Lung (tissue), 12 donors: ENCODE results near the gene ZNF281. TPM values are rescaled to one million over a fixed set of nuclear protein-coding genes. Genes with fewer than 3 reads are reported as not detected.

ENCODE experiments used
- ATAC-seq: fragments of 200-7000 bp; cut with Tn5 transposase; one replicate; pipeline ENCODE4 v1.9.1; 2020; ENCODE audit warnings: moderate number of reproducible peaks; ENCODE audit not compliant: insufficient read depth, low FRiP score
- DNase-seq, 3 donors: peaks; one replicate each; pipeline ENCODE4 v3.0.0-alpha.2; 2013 to 2017
- H3K27ac ChIP-seq, 2 donors: one replicate each; pipeline ENCODE4 v1.5.1; 2013; ENCODE audit warnings: mild to moderate bottlenecking in 2 of 2, moderate library complexity in 2 of 2, control low read depth in 1 of 2, inconsistent platforms in 1 of 2, low read depth in 1 of 2, low read length in 1 of 2
- H3K27me3 ChIP-seq, 3 donors: one replicate each; pipeline ENCODE4 v1.5.1; 2013; ENCODE audit warnings: low read length in 2 of 3; ENCODE audit not compliant: control insufficient read depth in 3 of 3, insufficient read depth in 3 of 3
- H3K36me3 ChIP-seq, 4 donors: one replicate each; pipeline ENCODE4 v1.5.1; 2013; ENCODE audit warnings: low read length in 4 of 4, mild to moderate bottlenecking in 1 of 4, moderate library complexity in 1 of 4; ENCODE audit not compliant: control insufficient read depth in 4 of 4, insufficient read depth in 4 of 4
- H3K4me1 ChIP-seq, 5 donors: one replicate each; pipeline ENCODE4 v1.5.1; 2013; ENCODE audit warnings: low read length in 5 of 5, mild to moderate bottlenecking in 2 of 5, moderate library complexity in 1 of 5; ENCODE audit not compliant: control insufficient read depth in 5 of 5, insufficient read depth in 5 of 5
- H3K4me3 ChIP-seq: one replicate; pipeline ENCODE4 v1.5.1; 2013; ENCODE audit warnings: mild to moderate bottlenecking, control low read depth, moderate library complexity
- H3K9ac ChIP-seq, 2 donors: one replicate each; pipeline ENCODE4 v1.5.1; 2013; ENCODE audit warnings: low read length in 2 of 2, control low read depth in 1 of 2; ENCODE audit not compliant: insufficient read depth in 1 of 2
- H3K9me3 ChIP-seq, 4 donors: one replicate each; pipeline ENCODE4 v1.5.1; 2013; ENCODE audit warnings: low read length in 3 of 4, mild to moderate bottlenecking in 1 of 4, moderate library complexity in 1 of 4; ENCODE audit not compliant: control insufficient read depth in 4 of 4, insufficient read depth in 3 of 4
- WGBS, 2 donors: extraction: QIAGEN DNeasy Blood & Tissue Kit; methylation state at CpG; one replicate each; pipeline ENCODE4 v1.1.7; 2013; 5-methylcytosine and 5-hydroxymethylcytosine counted together
- polyA plus RNA-seq, 2 donors: library from polyadenylated mRNA; stranded (reverse); fragments of 200-250 nt; gene quantifications; one replicate each; pipeline ENCODE4 v1.2.1, GENCODE V29; 2013
- total RNA-seq, 2 donors: library from RNA; depleted of rRNA in 1 of 2; stranded (reverse); fragments of >200 nt in 1 of 2; gene quantifications; one replicate each; pipeline ENCODE4 v1.2.1, GENCODE V29; 2014 to 2021
- TF ChIP-seq, protein P1 (sequence below): IDR thresholded peaks from 2 replicates; pipeline ENCODE4 v1.5.1; 2012; ENCODE audit warnings: mild to moderate bottlenecking; ENCODE audit errors: control extremely low read depth, extremely low read depth
- donor health status: control.
- donor health status: control.
- donor health status: Bipolar disorder and iron deficiency.
- donor health status: healthy.
- donor health status: DM: yes; HTN: yes; CAD: no.

The ZNF281 gene
- total and polyA plus RNA-seq, 4 donors, result 5.4 to 24.8 (median 10.9) TPM

DNA sequence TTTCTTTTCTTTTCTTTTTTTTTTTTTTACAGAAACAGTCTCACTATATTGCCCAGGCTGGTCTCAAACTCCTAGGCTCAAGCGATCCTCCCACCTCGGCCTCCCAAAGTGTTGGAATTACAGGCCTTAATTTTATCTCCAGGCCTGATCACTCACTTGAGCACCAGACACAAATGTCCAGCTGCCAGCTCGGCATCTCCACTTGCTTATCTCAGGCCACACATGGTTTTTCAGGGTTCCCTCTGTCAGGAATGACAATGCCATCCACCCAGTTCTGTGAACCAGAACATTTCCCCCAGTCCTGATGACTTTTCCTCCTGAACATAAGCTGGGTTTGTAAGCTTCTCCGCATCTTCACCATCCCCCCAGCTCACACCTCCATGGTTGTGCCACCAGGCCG is 44.6 kb upstream of the ZNF281 start:
- no peak for DNase-seq
- WGBS, 2 donors, result 84 to 96% methylated on average over 5 of the region's 5 CpGs
- H3K9me3 ChIP-seq, result no peaks in the 10 kb centered on the region
- H3K36me3 ChIP-seq, result no peaks in the 10 kb centered on the region
- H3K27me3 ChIP-seq, result no peaks in the 10 kb centered on the region
- H3K27ac ChIP-seq, result no peak overlapping the region
- no peak for ATAC-seq
- no peaks in the 10 kb centered on the region for H3K4me1 ChIP-seq
- no peak overlapping the region for H3K9ac ChIP-seq
- TF ChIP-seq, protein P1, sequence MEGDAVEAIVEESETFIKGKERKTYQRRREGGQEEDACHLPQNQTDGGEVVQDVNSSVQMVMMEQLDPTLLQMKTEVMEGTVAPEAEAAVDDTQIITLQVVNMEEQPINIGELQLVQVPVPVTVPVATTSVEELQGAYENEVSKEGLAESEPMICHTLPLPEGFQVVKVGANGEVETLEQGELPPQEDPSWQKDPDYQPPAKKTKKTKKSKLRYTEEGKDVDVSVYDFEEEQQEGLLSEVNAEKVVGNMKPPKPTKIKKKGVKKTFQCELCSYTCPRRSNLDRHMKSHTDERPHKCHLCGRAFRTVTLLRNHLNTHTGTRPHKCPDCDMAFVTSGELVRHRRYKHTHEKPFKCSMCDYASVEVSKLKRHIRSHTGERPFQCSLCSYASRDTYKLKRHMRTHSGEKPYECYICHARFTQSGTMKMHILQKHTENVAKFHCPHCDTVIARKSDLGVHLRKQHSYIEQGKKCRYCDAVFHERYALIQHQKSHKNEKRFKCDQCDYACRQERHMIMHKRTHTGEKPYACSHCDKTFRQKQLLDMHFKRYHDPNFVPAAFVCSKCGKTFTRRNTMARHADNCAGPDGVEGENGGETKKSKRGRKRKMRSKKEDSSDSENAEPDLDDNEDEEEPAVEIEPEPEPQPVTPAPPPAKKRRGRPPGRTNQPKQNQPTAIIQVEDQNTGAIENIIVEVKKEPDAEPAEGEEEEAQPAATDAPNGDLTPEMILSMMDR, result no peak
- no peak overlapping the region for H3K4me3 ChIP-seq

DNA sequence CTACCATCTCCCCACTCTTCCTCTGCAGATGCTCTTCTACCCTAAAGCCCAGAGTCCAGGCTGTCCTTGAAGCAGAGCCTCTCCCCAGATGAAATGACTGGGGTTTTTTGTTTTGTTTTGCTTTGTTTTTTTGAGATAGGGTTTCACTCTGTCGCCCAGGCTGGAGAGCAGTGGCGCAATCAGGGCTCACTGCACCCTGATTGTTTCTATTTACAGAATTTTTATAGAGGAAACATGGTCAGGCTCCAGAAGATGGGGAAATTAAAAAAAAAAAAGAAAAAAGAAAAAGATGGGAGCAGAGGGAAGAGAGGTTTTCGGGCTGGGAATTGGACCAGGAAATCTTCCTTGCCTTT is 43.7 kb upstream of the ZNF281 start:
- Histone ChIP-seq H3K4me1 (no peaks in the 10 kb centered on the region), H3K4me3 (no peak overlapping the region), H3K27ac (no peak overlapping the region), H3K9ac (no peak overlapping the region), H3K27me3 (no peaks in the 10 kb centered on the region), H3K36me3 (no peaks in the 10 kb centered on the region), H3K9me3 (no peaks in the 10 kb centered on the region)
- 68 to 69% methylated on average over 3 of the region's 3 CpGs for WGBS, 2 donors
- ATAC-seq (no peak), DNase-seq (no peak)
- TF ChIP-seq, protein P1, result no peak

DNA sequence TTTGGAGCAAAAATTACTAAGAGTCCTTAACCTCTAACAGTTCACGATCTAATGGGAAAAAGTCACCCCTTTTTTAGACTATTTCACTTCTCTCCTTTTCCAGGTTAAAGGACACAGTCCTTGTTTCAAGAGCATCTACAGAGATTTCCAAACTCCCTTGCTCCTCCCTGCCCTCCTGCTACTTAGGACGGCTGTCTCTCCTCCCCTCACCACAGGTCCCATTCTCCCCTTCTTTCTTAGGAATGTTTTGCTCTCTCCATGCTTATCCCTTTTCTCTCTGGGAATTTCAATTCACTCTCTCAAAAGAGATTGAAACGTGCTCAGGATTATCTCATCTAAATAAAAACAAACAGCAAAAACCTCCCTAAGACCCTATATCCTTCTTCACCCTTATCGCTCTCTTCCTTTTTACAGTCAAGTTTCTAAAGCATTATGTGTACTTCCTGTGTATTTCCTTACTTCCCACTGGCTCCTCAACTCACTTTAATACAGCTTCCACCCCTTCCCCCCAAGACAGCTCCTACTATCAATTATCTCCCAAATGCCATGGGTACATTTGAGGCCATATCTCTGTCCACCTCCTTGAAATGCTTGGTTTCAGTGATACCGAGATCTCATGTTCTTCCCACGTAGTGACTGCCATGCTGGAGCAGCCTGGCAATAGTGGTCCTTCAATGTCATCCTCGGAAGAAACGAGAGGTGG is 43.2 kb upstream of the ZNF281 start:
- H3K4me3 ChIP-seq, result no peak overlapping the region
- H3K4me1 ChIP-seq, result no peaks in the 10 kb centered on the region
- no peak for DNase-seq
- H3K27me3 ChIP-seq, result no peaks in the 10 kb centered on the region
- H3K36me3 ChIP-seq, result no peaks in the 10 kb centered on the region
- H3K9ac ChIP-seq, result no peak overlapping the region
- H3K27ac ChIP-seq, result no peak overlapping the region
- H3K9me3 ChIP-seq, result no peaks in the 10 kb centered on the region
- whole genome bisulfite sequencing, 2 donors, result 76 to 81% methylated on average over 8 of the region's 8 CpGs
- TF ChIP-seq, protein P1, result no peak
- ATAC-seq, result no peak
